HG02884 (cell line): ENCODE measurements around the gene AFAP1.

Source experiments
- ATAC-seq: cut with Tn5 transposase; IDR thresholded peaks from one replicate; pipeline ENCODE4 v1.9.1; 2021; ENCODE audit warnings: mild to moderate bottlenecking, moderate library complexity; ENCODE audit not compliant: unreplicated experiment

The AFAP1 gene

DNA sequence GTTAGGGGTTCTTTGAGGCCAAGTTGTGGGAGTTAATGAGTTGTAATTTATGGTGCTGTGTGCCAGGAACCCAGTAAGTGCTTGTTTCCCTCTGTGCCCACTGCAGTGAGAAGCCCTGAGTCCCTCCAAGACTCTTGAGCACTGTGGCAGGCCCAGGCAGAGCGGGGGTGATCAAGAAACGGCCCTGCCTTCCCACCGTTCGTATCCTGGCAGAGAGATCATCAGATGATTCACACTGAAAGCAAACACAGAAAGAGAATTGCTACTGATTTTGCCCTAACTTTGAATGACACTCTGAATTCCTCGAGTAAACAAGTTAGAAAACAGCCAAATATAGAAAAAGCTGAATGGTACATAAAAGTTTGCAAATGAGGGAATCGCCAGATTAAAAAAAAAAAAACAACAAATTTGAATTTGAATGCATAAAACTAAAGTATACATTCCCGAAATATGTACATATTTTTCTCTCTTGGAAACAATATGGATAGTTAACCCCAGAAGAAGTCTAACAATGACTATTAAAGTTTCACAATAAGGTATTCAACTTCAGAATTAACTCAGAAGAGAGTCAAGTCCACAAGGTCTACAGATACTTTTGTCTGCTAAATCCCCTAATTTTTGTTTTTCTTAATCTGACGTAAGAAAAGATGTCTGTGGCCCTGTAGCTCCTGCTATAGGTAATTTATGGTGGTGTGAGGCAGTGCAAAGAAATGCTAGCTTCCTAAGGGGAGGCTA, 71.8 kb downstream of the AFAP1 start:
- ATAC-seq, result no peak

DNA sequence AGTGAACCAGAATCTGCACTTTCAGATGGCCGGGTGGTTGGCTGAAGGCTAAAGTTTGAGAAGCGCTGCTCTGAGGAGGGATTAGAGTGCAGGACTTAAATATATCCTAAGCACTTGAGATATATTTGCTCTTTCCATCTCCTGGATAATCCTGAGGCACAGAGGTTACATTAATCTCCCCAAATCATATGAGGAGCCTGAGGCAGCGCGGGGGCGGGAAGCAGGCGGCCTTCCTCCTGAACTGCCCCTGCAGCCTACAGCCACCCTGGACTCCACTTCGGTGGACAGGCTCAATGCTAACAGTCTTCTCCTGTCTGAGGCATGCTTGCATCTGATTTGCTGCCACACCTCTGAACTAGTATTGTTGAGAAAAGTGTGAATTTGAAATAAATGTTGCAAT, 72.5 kb downstream of the AFAP1 start:
- no peak for ATAC-seq

DNA sequence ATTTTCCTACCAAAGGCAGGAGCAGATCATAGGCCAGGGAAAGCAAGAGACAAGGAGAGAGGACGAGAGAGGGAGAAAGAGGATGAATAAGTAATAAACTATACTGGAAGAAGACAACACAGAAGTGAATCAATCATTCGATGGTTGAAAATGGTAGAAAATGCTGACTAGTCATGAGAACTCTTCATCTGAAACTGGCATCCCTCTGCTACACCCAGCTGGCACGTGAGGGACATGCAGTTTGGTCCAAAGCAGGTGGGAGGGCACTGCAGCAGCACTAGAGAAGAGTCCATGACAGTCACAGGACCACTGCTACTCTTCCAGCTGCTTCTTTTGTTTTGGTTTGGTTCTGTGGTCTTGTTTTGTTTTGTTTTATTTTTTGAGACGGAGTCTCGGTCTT, 74.1 kb downstream of the AFAP1 start:
- ATAC-seq, result no peak

DNA sequence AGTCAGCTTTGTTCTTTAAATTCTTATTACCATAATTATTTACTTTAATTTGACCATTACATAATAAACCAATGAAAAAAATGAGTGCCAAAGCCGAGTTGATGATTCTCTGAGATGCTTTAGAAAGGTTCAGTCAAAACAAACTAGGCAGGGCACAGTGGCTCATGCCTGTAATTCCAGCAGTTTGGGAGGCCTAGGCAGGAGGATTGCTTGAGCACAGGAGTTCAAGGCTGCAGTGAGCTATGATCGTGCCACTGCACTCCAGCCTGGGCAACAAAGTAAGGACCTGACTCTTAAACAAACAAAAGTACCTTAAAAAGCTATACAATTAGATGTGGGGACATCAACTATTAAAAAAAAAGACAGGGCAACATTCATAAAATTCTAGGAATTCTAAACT, 75.0 kb downstream of the AFAP1 start:
- no peak for ATAC-seq

DNA sequence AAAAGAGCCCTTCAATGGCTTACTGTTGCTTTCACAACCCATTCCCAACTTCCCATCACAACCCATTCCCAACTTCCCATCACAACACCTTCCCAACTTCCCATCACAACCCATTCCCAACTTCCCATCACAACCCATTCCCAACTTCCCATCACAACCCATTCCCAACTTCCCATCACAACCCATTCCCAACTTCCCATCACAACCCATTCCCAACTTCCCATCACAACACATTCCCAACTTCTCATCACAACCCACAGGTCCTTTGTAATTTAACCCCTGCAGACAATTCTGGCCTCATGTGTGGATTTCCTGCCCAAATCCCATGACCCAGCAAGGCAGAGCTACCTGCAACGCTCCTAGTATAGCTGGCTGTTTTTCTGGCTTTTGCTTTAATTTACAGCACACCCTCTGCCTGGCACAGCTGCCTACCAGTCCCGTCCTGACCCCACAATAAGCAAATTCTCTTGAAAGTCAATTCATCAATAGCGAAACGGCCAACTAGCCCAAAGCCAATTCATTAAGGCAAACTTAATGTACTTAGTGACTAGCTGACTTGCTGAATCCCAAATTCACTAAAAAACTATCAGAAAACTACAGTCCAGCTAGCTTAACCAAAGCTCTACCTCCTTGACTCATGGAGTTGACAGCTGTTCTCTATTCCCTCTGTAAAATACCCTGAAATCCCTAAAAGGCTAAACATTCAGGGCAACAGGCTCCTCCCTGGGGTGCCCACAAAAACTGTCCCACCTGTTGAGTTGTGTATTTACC, 75.6 kb downstream of the AFAP1 start:
- no peak for ATAC-seq

DNA sequence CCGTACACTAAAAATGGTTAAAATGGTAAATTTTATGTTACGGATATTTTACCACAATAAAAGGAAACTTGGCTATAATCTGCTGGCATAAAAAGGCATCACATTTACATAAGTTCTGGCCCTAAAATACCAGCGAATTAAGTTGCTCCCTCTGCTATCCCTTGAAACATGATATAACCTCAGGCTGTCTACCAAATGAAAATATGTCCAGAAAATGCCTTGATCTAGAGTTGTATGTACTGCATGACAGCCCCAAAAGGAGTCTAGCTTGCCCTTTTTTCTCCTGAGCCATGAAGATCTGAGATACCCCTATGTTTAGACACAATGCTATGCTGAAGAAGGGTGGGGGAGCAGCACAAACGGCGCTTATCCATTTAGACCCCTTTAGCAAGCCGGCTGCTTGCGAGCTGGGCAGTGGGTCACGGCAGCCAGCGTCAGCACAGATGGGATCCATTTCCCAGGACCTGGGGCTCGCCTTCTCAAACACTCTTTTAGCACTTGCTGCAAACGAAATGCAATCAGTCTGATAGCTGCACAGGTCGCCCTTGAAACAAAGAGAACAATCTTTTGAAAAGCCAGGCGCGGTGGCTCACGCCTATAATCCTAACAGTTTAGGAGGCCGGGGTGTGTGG, 77.0 kb downstream of the AFAP1 start:
- ATAC-seq, result no peak

DNA sequence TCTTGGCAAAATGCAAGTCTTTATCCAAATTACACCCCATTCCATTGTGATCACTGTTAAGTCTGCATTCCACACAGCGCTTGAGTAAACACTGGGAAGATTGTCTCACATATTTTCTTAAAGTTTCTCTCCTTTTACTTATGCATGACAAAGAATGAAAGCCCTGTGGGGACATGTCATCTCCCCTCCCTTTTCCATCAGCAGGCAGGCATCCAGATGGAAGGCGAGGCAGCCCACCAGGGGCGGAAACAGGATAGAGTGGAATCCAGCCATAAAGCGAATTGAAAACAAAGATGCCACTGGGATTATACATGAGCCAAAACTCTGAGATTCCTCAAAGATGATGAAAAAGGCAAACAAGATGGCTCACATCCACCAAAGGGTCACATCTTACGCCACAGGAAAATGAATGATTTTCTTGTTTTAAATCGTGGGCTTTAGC, 78.2 kb downstream of the AFAP1 start:
- ATAC-seq, result no peak

DNA sequence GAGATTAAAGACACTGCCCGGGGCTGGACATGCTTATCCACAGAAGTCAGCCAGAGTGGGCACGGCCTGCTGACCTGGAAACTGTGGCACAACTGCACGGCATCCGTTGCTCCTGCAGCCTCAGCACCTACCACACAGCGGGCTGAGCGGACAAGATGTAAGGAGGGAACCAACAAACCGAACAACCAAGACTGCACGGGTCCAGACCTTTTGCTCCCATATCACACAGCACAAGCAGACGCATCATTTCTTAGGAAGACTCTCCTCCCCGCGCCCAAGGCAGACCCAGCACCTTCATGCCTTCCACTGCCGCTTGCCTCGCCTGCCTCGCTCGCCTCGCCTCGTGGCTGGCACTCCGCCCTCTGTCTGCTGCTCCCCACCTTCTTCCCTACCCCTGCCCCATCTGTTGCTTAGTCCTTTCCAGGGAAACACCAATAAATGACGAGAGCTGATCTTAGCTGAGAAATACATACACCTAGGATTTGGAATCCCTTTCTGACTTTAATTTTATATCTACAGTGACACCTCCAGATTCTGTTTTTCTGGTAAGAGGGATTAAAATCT, 79.0 kb downstream of the AFAP1 start:
- ATAC-seq, result no peak

DNA sequence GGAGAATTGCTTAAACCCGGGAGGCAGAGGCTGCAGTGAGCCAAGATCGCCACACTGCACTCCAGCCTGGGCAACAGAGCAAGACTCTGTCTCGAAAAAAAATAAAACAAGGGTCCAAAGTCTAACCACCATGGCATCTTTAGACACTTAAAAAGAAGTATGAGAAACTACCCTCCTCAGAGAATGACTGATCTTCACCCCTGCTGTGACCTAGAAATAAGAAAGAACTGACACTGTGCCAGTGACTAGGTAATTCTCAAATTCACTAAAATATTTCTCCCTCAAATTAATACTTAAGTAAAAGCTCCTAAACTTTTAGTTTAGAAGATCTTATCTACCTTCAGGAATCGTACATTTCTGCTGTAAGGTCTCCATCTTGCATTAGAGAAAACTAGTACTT, 80.3 kb downstream of the AFAP1 start:
- no peak for ATAC-seq

DNA sequence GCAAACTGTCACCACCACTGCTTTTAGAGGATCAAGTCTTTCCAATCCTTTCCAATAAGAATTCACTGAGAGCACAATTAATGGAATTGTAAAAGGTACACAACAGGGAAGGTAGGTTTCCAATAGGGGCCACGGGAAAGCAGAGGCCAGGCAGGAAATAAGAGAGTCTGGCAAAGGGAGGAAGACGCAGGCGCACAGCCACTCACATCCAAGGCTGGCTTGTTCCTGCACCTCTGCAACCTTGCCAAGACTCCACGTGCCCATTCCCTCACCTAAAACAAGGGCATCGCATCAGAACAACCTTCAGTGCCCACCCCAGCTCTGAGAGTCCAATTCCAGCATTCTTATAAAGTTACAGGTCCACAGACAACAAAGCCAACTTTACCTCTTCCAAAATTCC, 81.2 kb downstream of the AFAP1 start:
- ATAC-seq, result no peak

DNA sequence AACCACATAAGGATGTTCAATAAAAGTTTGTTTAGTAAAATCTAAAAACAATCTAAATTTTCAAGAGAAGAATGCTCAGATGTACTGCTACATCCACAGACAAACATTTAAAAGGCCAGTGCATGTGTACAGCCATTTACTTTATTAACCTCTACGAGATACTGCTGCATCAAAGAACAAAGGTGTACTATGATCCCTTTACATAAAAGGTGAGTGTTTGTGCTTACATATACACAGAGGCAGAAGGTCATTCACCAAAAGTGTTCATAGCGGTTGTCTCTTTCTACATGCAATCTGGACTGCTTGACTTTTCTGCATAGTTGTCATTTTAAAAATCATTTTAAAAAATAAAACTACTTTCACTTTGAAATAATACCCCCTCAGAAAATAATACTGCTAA, 81.7 kb downstream of the AFAP1 start:
- no peak for ATAC-seq

DNA sequence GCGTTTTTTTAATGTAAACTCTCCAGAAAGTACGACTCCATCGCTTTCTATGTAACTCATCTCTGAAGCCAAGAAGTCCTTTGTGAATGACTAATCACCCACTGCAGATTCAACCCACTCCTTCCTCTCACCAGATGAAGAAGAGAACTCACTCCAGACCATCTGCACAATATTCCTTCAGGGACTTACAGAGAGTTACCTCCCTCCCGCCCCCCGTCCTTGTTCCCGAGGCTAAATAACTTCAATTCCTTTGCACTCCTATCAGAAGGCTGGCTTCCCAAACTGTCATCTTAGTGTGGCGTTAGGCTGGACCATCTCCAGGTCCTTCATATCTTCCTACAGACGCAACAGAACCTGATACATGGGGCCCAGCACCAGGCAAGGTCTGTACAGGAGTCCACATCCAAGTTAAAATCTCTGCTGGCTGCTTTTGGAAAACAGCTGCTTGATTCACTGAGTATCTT, 82.4 kb downstream of the AFAP1 start:
- ATAC-seq, result no peak

DNA sequence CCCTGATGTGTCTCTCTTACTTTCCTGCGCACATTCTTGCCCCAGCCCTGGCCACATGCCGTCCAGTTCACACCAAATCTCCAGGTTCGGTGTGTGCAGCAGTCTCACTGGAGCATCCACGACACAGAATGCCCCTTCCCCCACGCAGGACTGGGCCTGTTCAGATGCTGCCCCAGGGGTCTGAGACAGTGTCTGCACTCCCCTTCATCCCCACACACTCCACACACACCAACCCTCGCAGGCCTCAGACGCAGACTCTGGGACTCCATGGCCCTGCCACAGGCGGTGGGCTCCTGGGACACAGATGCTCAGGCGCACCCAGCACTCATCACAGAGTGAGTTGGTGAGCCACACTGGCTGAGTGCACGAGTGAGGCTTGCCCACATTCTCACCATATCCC, 83.9 kb downstream of the AFAP1 start:
- ATAC-seq, result no peak

DNA sequence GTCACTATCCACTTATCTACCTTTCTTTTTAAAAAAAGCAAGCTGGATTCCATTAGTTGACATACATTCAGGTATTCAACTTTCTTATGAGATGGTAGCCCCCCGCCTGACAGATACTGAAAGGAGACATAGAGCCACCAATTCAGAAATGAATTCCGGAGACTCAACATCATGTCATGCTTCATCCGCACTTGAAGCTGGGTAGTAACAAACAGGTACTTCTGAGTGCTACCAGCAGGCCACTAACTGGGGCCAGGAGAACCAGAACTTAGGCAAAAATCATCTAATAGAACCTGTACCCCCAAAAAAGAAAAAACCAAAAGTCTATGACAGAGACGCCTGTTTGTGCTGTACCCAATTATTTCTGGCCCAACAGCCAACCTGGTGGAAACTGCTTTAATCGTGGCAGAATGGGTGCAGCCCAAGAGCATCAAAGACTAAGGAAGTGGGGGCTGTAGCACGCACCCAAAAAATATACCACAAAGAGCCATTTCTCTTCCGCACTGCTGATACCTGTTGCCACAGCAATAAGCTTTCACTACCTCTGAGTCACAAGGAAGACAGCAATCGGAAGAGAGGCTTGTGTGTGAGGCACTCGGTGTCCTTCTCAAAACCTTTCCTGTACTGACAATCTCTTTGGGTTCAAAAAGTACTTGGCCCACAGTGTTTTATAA, 84.8 kb downstream of the AFAP1 start:
- ATAC-seq, result no peak

DNA sequence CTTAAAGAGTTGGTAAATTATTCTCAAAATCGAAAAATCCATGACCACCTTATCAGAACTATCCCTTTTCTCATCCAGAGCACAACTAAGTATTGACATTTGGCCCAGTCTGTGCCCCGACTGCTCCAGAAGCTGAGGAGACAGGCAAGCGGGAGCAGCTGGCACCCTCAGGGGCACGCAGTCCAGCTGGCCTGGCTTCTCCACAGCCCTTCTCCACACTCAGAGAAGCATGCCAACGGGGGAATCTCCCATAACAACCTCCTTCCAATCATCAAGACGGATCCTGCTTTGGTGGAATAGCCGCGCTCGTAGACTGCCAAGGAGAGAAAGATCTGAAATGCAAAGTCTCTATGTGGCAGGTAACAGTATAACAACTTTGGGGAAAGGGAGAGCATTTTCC, 85.4 kb downstream of the AFAP1 start:
- no peak for ATAC-seq

DNA sequence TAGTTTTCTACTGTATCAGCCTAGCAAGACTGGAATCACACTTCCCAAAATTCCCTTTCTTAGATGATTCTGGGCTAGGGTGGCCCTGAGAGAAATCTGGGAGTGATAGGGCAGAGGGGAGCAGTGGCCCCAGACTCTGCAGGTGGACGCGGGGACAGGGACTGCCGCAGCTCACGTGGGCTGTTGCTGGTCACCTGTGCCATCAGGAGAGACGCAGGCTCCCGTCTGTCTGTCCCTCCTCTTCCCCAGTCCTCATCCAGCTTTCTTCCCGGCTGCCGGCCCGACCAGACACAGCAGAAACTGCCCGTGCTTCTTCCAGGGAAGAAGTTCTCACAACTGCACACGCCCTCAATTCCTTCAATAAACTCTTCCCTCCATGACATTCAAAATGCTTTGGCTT, 86.4 kb downstream of the AFAP1 start:
- ATAC-seq, result no peak

DNA sequence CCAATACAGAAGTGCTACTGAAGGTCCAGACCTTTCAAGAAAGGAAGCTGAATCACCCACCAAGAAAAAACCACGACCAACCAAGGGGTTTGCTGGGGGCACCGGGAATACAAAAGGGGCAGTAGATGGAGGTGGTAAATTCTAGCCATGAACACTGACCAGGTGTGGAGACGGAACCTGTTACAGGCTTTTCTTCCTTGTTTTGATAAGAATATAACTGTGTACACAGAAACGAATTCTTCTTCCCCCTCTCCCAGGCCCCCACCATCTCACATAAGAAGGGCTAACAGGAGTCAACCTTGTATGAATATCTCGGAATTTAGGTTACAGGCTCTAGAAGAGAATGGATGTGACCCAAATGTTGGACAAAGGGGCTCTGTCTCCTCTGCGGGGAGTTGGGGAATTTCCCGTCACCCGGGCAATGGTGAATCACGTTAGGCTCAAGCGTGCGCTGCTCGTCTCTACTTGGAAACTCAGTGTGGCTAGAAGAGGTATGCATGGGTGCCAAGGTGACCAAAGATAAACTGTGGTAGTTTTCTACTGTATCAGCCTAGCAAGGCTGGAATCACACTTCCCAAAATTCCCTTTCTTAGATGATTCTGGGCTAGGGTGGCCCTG, 87.0 kb downstream of the AFAP1 start:
- ATAC-seq, result no peak

DNA sequence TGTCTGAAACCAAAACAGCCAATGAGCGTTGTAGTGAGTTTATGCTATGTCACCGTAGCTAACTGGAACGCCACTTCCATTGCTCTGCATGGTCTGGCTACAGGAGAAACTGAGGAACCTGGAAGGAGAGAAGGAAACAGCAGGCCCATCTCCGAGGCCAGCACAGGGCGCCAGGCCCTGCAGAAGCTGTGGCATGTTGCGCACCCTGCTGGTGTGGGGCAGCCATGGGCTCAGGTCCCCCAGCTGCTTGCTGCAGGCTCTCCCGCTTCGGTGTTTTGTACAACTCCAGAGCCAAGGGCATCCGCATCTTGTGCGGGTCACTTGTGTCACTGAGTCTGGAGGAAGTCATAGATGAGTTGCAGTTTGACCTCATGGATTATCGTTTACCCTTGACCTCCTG, 89.2 kb downstream of the AFAP1 start:
- no peak for ATAC-seq

DNA sequence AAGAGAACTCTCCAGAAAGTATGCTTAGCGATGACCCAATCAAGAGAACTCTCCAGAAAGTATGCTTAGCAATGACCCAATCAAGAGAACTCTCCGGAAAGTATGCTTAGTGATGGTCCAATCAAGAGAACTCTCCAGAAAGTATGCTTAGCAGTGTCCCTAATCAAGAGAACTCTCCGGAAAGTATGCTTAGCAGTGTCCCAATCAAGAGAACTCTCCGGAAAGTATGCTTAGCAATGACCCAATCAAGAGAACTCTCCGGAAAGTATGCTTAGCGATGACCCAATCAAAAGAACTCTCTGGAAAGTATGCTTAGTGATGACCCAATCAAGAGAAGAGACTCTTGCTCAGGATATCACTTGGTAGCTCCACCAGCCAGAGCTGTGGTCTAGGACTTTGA, 92.5 kb downstream of the AFAP1 start:
- no peak for ATAC-seq

DNA sequence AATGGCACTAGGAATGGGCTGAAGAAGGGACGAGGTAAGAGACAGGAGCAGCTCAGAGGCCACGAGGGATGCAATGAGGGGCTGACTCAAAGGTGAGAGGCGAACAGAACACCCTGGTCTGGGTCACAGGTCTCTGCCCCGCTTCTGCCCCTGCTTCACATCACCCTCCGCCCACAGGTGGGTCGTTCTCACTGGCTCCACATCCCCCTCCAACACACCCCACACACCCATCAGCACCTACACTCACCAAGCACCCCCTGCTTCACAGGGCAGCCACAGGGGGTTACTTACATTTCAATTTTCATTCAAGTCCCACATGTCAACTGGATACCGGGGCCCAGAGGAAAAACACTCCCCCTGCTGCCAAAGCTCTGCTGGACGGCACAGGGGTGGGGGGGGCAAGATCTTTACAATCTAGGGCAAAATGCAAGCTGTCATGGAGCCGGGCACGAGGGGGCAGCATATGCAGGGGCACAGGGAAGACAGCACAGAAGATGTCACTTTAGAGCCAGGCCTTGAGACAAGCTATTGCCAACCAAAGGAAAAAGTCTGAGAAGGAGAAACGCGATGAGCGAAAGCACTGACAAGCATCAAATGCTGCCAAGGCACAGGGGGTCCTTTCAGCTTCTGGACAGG, 94.0 kb downstream of the AFAP1 start:
- no peak for ATAC-seq
